Measurements from ENCODE around the gene FOXO4. TPM values are rescaled to one million over a fixed set of nuclear protein-coding genes. Genes with fewer than 3 reads are reported as not detected.

The FOXO4 gene
- total and polyA plus RNA-seq, 10 donors, result 5.1 to 50.9 (median 25.3) TPM

- WGBS, 5 donors, result 59 to 86% (median 66%) methylated on average over 4 to 5 of the region's 5 CpGs
- no peak overlapping the region for H3K4me3 ChIP-seq
- no peaks in the 10 kb centered on the region for H3K9me3 ChIP-seq
- peaks cover 0 to 11% (median 0%) of the 10 kb centered on the region in 6 donors for H3K36me3 ChIP-seq
- H3K27me3 ChIP-seq (replicated peaks in 1 of 7), result peaks cover 0 to 3% (median 0%) of the 10 kb centered on the region in 7 donors
- peak; percentile 57 for DNase-seq
- H3K4me1 ChIP-seq, result peaks cover 11 to 78% (median 49%) of the 10 kb centered on the region in 6 donors
- TF ChIP-seq POLR2AphosphoS5 (IDR thresholded peaks at IDR 0.05) (no peak), POLR2A (IDR thresholded peaks at IDR 0.05) (no peak), CTCF (IDR thresholded peaks at IDR 0.05 in 8 of 11, conservative IDR thresholded peaks at IDR 0.05 in 3 of 11) (no peak)
- intact Hi-C loops (cut with DNase I; ENCODE audit: low total_unique reads), result no loop called here
- peak overlapping the region in 3 of 8 donors; percentile 11 to 90 (median 31) for H3K27ac ChIP-seq
Observed at GRCh38 chrX:71098951-71099506, 3.4 kb downstream of the FOXO4 start.

GRCh38 chrX:71099736-71100135, 4.1 kb downstream of the FOXO4 start:
- Histone ChIP-seq H3K27ac (no peak overlapping the region), H3K27me3 (replicated peaks in 1 of 7) (peaks cover 0 to 3% (median 0%) of the 10 kb centered on the region in 7 donors), H3K4me3 (no peak overlapping the region), H3K36me3 (peaks cover 0 to 11% (median 0%) of the 10 kb centered on the region in 6 donors), H3K9me3 (no peaks in the 10 kb centered on the region), H3K4me1 (peaks cover 18 to 85% (median 56%) of the 10 kb centered on the region in 6 donors)
- TF ChIP-seq POLR2AphosphoS5 (IDR thresholded peaks at IDR 0.05) (no peak), POLR2A (IDR thresholded peaks at IDR 0.05) (no peak), CTCF (IDR thresholded peaks at IDR 0.05 in 8 of 11, conservative IDR thresholded peaks at IDR 0.05 in 3 of 11) (no peak)
- intact Hi-C loops (cut with DNase I; ENCODE audit: low total_unique reads), result no loop called here
- DNase-seq, result peak; percentile 44
- WGBS, 5 donors, result 64 to 100% (median 78%) methylated on average over 2 to 4 of the region's 4 CpGs

GRCh38 chrX:71100581-71101505, 5.2 kb downstream of the FOXO4 start:
- peaks cover 0 to 3% (median 0%) of the 10 kb centered on the region in 7 donors for H3K27me3 ChIP-seq (replicated peaks in 1 of 7)
- H3K36me3 ChIP-seq, result peaks cover 0 to 11% (median 0%) of the 10 kb centered on the region in 6 donors
- intact Hi-C loops (cut with DNase I; ENCODE audit: low total_unique reads), result no loop called here
- peaks cover 18 to 90% (median 61%) of the 10 kb centered on the region in 6 donors for H3K4me1 ChIP-seq
- peak overlapping the region in 2 of 8 donors; percentile 85 to 89 for H3K27ac ChIP-seq
- H3K4me3 ChIP-seq, result no peak overlapping the region
- TF ChIP-seq POLR2A (IDR thresholded peaks at IDR 0.05) (no peak), POLR2AphosphoS5 (IDR thresholded peaks at IDR 0.05) (peak in 2 of 3 donors; percentile 7 to 31)
- H3K9me3 ChIP-seq, result no peaks in the 10 kb centered on the region
- DNase-seq, result peak; percentile 74
- WGBS, 5 donors, result 66 to 87% (median 82%) methylated on average over 20 to 31 of the region's 31 CpGs

GRCh38 chrX:71102292-71102691, 6.6 kb downstream of the FOXO4 start:
- peaks cover 0 to 3% (median 0%) of the 10 kb centered on the region in 7 donors for H3K27me3 ChIP-seq (replicated peaks in 1 of 7)
- DNase-seq, result peak; percentile 27
- peaks cover 18 to 95% (median 61%) of the 10 kb centered on the region in 6 donors for H3K4me1 ChIP-seq
- H3K36me3 ChIP-seq, result peaks cover 0 to 12% (median 0%) of the 10 kb centered on the region in 6 donors
- intact Hi-C loops (cut with DNase I; ENCODE audit: low total_unique reads), result no loop called here
- H3K27ac ChIP-seq, result peak overlapping the region; percentile 20 to 89 (median 78)
- TF ChIP-seq POLR2A (IDR thresholded peaks at IDR 0.05), result no peak
- no peaks in the 10 kb centered on the region for H3K9me3 ChIP-seq
- WGBS, 5 donors, result 48 to 81% (median 74%) methylated on average over 2 to 3 of the region's 3 CpGs
- H3K4me3 ChIP-seq, result no peak overlapping the region
